ENCODE measurements around the gene RNF212. TPM values are rescaled to one million over a fixed set of nuclear protein-coding genes. Genes with fewer than 3 reads are reported as not detected.
A peak's percentile ranks its signal among the peaks of the same experiment; 100 is the strongest.

The RNF212 gene
- total and polyA plus RNA-seq, 2 of the 13 experiments (the other 11 are each of a cell fraction or from before 2014, with no cell fraction given): not detected

DNA sequence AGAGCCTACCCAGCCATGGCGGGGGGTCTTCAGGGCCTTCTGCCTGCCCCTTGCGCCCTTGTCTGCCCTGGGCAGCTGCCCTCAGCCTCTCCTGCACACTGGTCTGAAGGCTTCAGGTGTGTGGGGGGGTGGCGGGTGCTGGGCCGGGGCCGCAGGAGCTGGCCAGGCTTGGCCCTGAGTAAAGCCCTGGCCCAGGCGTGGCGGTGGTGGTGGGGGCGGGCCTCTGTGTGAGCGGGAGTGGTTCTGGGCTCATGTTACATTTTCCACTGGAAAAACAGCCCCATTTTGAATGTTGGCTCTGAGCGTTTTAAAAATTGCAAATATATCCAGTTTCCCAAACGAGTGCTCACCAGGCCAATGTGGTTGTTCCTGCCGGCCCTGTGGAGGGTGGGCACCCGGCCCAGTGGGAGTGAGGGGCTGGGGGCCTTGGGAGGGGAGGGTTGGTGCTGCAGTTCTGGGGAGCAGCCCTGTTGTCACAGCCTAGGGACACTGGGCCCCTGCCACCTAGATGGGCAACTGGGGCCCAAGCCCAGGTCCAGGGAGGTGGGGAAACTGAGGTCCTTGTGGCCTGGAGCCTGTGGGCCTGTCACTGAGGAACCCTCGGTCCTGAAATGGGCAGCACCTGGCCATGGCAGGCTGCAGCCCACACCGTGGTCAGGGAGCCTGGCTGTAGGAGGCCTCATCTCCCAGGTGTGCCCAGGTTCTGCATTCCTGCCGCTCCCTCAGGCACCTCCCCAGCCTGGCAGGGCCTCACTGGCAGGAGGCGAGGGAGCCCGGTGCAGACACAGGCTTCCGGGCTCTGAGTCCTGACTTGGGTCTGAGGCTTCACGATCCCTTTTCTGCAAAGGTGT is 73.6 kb downstream of the RNF212 start:
- H3K27me3 ChIP-seq (ENCODE audit: control insufficient read depth in 1 of 2, insufficient read depth in 2 of 2, low read length in 2 of 2): peaks cover 17 to 72% of the 10 kb centered on the region in 2 experiments
- in situ Hi-C loops (cut with HindIII; ENCODE audit: extremely low pct_ligation_motif_present, low pct_unique_long_range_greater_than_20kb) (no loop called here), intact Hi-C loops (cut with micrococcal nuclease; ENCODE audit: unreplicated experiment) (loop anchor here (5.0 kb wide), 1 partner anchor 33 kb away; no protein-coding TSS in a partner anchor)
- H3K4me1 ChIP-seq (ENCODE audit: insufficient read depth, low read length): peaks cover 78% of the 10 kb centered on the region
- H2AFZ ChIP-seq (ENCODE audit: low read length): no peak overlapping the region
- ChIA-PET POLR2A (no interaction called here), CTCF (ENCODE audit: low intra/inter-chr PET ratio, low total read pairs) (no interaction called here)
- peak overlapping the region in 1 of 3 experiments; percentile 14; a peak in 1 of 6 replicates for H3K4me3 ChIP-seq (replicated peaks in 1 of 3; ENCODE audit: insufficient read depth in 1 of 3, low read depth in 2 of 3, low read length in 3 of 3)
- H3K9ac ChIP-seq (ENCODE audit: insufficient read depth, low read depth, low read length): no peak overlapping the region
- H4K20me1 ChIP-seq (ENCODE audit: insufficient read depth, low read length): peaks cover 8% of the 10 kb centered on the region; the same call in 1 of the 2 replicates
- peak overlapping the region; percentile 46; the same call in 1 of the 2 replicates for H3K4me2 ChIP-seq (ENCODE audit: low read depth, low read length)
- DNase-seq (ENCODE audit: low spot score) (no peak), FAIRE-seq (no peak), ATAC-seq (peak; percentile 33)
- H3K36me3 ChIP-seq (replicated peaks in 1 of 2; ENCODE audit: control insufficient read depth in 1 of 2, insufficient read depth in 2 of 2, low read length in 2 of 2): no peaks in the 10 kb centered on the region
- no peak overlapping the region for H3K27ac ChIP-seq (ENCODE audit: extremely low read length, insufficient read depth, low read length)
- no peaks in the 10 kb centered on the region for H3K9me3 ChIP-seq (ENCODE audit: low read length)
- BruUV-seq (replicated peaks): no TSS peak
- no peaks in the 10 kb centered on the region for H3K79me2 ChIP-seq (ENCODE audit: insufficient read depth, low read length)
- 39% methylated on average over 6 of the region's 20 CpGs for WGBS (ENCODE audit: low lambda C conversion rate)
- TF ChIP-seq, protein P1, sequence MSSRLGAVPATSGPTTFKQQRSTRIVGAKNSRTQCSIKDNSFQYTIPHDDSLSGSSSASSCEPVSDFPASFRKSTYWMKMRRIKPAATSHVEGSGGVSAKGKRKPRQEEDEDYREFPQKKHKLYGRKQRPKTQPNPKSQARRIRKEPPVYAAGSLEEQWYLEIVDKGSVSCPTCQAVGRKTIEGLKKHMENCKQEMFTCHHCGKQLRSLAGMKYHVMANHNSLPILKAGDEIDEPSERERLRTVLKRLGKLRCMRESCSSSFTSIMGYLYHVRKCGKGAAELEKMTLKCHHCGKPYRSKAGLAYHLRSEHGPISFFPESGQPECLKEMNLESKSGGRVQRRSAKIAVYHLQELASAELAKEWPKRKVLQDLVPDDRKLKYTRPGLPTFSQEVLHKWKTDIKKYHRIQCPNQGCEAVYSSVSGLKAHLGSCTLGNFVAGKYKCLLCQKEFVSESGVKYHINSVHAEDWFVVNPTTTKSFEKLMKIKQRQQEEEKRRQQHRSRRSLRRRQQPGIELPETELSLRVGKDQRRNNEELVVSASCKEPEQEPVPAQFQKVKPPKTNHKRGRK (CRISPR knock-in tag; IDR thresholded peaks at IDR 0.05): no peak
- TF ChIP-seq, protein P2, sequence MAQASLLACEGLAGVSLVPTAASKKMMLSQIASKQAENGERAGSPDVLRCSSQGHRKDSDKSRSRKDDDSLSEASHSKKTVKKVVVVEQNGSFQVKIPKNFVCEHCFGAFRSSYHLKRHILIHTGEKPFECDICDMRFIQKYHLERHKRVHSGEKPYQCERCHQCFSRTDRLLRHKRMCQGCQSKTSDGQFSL (CRISPR knock-in tag; IDR thresholded peaks at IDR 0.05): peak; percentile 48; the same call in 1 of the 2 replicates
- TF ChIP-seq HNF4G (IDR thresholded peaks at IDR 0.05; ENCODE audit: borderline replicate concordance, low read depth, low read length) (no peak), HNF4G (CRISPR knock-in tag; IDR thresholded peaks at IDR 0.05; ENCODE audit: borderline replicate concordance, low read depth) (no peak), SIX4 (CRISPR knock-in tag; IDR thresholded peaks at IDR 0.05) (peak; percentile 65)
- TF ChIP-seq, protein P3, sequence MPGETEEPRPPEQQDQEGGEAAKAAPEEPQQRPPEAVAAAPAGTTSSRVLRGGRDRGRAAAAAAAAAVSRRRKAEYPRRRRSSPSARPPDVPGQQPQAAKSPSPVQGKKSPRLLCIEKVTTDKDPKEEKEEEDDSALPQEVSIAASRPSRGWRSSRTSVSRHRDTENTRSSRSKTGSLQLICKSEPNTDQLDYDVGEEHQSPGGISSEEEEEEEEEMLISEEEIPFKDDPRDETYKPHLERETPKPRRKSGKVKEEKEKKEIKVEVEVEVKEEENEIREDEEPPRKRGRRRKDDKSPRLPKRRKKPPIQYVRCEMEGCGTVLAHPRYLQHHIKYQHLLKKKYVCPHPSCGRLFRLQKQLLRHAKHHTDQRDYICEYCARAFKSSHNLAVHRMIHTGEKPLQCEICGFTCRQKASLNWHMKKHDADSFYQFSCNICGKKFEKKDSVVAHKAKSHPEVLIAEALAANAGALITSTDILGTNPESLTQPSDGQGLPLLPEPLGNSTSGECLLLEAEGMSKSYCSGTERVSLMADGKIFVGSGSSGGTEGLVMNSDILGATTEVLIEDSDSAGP (CRISPR knock-in tag; IDR thresholded peaks at IDR 0.05; ENCODE audit: borderline replicate concordance): 0 out of 2 replicates have a peak, but pooled peaks have one; percentile 30

Measured in HepG2 (cell line).